Cortex of kidney (tissue), 1 donor: ENCODE results near the gene MIS12.
A peak's percentile ranks its signal among the peaks of the same experiment; 100 is the strongest.

Experiments
- DNase-seq: peaks from one replicate; lab custom pipeline; 2025; lab: John Stamatoyannopoulos, UW

Gene MIS12, protein sequence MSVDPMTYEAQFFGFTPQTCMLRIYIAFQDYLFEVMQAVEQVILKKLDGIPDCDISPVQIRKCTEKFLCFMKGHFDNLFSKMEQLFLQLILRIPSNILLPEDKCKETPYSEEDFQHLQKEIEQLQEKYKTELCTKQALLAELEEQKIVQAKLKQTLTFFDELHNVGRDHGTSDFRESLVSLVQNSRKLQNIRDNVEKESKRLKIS

DNA sequence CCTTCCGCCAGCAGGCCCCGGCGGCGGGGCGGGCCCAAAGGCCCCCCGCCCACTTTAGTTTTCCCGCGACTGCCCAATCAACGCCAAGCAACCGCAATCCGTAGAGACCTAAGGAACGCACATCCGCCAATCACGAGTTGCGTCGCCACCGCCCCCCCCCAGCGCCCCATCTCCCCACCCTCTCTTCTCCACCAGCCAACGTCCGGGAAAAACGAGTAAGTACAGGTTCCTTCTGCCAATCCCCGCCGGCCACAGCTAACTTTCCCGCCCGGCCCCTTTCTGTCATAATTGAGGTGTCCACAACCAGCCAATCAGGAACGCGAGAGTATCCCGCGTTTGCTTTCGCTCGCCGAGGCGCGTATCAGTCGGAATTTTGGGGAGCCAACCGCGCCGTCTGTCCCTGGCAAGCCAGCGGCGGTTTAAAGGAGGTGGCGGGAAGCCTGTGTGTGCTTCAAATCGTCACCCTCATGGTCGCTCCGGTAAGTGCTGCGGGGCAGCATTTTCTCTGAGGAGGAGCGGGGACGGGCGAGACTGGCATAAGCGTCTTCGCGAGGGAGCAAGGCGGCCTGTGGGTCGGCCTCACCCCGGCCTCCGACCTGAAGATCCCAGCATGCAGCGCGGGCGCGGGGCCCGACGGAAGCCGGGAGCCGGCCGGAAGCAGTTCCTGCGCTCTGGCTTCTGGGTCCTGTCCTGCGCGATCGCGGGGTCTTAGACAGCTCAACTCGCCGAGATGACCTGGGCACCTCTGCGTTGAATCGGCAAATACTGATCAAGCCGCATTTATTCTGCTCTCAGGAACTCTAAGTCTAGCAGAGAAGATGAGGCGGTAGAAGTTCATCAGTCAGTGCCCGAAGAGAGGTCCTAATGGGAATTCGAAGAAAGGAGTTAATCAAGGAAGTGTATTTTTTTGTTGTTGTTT, at the start of gene MIS12:
Gene MIS12, plus strand, starts transcription at position 361 of the 919 bp plus-strand sequence. CDS start 2,297 bp downstream, outside the sequence.
- DNase-seq, result peak; percentile 72

DNA sequence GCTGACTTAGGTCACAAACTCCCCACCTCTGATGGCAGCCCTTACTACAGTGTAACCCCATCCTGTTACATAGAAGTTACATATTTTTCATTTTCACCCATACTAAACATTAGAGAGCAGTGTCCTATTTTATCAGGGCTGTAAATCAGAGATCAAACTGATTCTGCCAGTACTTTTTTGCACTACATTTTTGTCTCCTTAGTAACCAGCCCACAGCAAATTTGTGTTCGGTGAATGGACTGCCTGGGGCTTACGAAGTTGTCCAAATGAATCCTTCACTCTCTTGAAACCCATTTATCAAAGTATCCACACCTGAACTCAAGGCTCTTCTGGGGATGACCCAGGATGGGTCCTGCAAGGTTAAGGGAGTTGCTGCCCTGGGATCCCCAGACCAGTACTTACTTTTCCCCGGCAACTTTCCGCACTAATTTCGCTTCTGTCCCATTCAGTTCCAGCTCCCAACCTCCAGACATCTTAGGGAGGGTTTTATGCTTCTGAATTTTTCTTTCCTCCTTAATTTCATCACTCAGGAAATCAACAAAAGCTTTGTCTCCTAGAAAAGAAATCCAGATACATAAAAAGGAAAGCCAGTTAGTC, 48.5 kb upstream of the MIS12 start:
- DNase-seq, result no peak

- peak; percentile 50 for DNase-seq
Observed at GRCh38 chr17:5438716-5439445, 47.5 kb upstream of the MIS12 start, which contains the start of gene C1QBP. Gene C1QBP (minus strand): TSS chr17:5439155. CDS start chr17:5439073, 82 bp downstream.

- DNase-seq, result no peak
Observed at GRCh38 chr17:5439446-5439764, 47.0 kb upstream of the MIS12 start.

DNA sequence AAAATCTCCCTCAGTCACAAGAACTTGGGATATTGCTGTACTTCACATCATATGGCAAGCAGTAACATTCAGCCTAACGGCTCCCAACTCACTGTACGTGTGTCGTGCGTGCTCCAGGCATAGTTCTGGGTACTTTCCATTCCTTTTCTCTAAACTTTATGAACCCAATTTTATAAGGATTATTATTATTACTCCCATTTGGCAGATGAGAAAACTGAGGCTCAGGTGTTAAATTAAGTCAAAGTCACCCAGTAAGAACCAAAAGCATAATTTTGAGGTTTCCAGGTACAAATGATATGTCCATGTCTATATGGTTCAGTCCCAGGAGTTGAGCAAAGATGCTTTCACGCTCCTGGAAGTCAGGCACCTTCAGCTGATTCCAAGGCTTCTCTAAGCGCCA, 42.6 kb upstream of the MIS12 start:
- DNase-seq, result no peak

- no peak for DNase-seq
Observed at GRCh38 chr17:5444209-5444608, 42.2 kb upstream of the MIS12 start.

GRCh38 chr17:5446786-5447185, 39.6 kb upstream of the MIS12 start:
- DNase-seq, result no peak

DNA sequence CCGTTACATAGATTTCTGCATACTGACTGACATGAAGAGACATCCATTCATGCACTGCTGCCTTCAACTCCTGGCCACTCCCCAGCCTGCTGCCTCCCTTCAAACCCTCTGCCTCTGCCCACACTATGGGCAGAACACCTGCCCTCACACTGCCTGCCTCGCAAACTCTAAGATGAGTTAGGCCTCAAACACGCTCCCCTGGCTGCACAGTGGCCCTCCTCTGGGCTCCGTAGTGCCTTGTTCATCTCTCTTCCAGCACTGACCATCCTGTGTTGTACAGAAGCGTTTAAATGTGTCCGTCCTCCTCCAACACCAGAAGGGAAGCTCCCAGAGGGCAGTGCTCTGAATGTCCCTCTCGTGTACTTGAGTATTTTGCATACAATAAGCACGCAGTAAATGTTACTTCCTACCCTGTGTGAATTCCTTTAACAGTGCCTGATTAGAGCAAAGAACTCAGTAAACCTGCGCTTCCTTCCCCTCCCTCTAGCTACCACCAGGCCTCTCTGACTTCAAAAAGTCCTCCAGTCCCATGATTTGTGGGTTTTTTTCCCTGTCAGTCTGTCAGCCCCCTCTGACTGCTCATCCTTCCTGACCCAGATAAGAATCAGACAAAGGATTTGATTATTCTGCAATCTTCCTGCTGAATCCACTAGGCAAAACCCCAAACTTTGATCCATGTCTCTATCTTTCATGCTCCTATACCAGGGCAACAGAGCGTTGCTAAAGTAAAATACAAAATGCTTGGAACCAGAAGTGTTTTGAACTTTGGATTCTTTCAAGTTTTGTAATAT, 21.5 kb upstream of the MIS12 start:
- DNase-seq, result no peak

DNA sequence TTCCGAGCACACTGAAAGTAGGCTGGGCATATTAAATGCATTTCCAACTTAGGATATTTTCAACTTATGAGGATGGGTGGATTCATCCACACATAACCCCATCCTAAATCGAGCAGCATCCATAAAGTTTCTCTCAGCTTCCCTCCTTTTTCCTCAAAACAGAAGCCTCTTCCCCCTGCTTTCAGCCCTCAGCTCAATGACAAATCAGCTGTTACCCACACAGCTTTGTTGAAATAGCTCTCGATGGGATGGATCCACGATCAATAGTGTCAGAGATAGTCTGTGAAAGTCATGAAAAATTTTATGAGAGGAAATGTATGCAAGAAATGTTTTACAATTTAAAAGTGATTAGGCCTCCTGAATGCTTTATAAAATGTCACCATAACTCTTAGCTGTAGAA, 20.1 kb upstream of the MIS12 start:
- DNase-seq, result no peak

GRCh38 chr17:5467416-5467815, 18.9 kb upstream of the MIS12 start:
- DNase-seq, result no peak

- DNase-seq, result no peak
Observed at GRCh38 chr17:5468075-5468473, 18.3 kb upstream of the MIS12 start.

- DNase-seq, result no peak
Observed at GRCh38 chr17:5472511-5472910, 13.9 kb upstream of the MIS12 start.

GRCh38 chr17:5473906-5474305, 12.5 kb upstream of the MIS12 start:
- DNase-seq, result no peak

DNA sequence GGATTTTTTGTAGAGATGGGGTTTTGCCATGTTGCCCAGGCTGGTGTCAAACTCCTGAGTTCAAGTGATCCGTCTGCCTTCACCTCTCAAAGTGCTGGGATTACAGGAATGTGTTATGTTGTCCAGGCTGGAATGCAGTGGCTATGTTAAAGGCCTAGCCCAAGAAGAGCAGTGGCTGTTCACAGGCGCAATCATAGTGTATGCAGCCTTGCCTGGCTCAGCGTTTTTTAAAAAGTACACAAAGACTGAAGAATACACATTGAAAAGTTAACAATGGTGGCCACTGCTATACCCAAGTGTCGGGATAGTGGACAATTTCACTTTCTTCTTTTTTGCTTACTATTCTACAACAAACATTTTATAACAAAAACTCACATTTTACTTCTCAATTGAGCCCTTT, 7.4 kb upstream of the MIS12 start:
- DNase-seq, result no peak

GRCh38 chr17:5480962-5481361, 5.4 kb upstream of the MIS12 start:
- DNase-seq, result no peak

GRCh38 chr17:5481451-5481850, 4.9 kb upstream of the MIS12 start:
- no peak for DNase-seq

DNA sequence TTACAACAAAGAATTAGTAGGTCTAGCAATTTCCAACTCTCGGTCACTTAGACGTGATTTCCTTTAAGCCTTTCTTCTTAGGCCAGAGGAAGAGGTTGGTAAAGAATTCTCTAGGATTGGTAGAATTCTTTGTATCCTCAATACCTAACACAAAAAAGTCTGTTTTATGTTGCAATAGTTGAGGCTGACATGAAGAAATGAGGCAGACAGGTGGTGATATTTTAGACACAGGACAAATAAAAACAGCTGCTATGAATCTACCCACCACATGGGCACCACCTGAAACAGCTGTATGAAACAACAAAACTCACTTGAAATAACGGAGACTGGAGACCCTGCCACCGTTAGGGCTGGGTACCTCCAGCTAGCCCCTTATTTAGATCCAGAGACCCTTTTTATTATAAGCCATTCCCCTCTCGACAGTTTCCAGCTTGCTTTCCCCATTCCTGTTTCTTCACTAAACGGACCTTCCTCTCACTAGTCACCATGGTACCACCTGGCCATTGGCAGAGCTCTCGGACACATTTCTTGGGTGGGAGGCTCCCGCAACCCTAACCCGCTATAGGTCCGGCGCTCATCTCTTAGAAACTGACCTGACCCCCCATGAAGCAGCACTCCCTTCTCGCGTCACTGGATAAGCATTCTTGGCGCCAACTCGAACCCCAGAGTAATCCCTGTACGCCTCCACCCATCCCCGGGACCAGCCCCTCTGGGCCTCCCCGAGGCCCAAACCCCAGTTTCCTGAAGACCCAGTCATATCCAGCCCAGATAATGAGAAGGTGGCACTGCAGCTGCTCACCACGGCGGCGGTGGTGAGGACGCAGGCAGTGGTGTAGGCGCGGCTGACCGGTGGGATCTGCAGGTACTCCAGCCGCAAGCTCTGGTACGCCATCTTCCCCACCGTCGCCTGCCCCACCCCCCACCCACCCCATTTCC, 828 bp upstream of the MIS12 start, which contains the start of gene DERL2:
Gene DERL2, minus strand, starts transcription at position 909 of the 936 bp plus-strand sequence. Its CDS starts 17 bp downstream, at position 892.
- no peak for DNase-seq

DNA sequence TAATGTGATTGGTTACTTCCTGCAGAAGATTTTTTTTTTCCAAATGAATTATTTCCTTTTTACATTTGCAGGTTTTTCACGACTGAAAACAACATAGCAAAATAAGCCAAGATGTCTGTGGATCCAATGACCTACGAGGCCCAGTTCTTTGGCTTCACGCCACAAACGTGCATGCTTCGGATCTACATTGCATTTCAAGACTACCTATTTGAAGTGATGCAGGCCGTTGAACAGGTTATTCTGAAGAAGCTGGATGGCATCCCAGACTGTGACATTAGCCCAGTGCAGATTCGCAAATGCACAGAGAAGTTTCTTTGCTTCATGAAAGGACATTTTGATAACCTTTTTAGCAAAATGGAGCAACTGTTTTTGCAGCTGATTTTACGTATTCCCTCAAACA, 2.4 kb downstream of the MIS12 start:
- DNase-seq, result no peak

GRCh38 chr17:5492970-5493369, 6.6 kb downstream of the MIS12 start:
- DNase-seq, result no peak
